ENCODE results near the gene WDR5.

DNA sequence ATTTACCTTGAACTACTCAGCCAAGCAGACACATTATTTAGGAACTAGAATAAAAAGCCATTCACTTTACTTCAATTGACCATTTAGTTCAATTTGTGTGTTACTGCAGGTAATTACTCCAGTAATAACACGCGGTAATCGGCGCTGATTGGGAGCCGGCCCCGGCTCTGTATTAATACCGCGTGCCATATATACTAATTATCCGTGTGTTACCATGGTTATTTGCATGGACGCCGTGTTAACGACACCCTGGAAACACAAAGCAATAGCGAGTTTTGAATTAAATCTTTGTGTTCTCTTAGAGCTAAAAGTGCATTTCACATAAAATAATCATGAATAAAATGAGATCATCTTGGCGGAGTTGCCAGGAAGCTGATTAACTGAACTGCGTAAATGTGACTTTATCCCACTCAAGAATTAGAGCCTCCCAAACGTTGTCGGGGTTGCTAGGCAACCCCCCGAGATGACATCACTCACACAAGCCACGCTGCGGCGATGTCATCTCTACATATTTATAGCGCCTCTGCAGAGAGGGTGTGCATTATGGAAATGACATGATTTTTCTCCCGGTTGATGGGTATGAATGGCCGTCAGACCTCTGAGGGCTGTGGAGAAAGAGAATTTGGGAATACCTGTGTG, 69.9 kb downstream of the WDR5 start:
- TF ChIP-seq EZH2phosphoT487 (IDR thresholded peaks at IDR 0.05; ENCODE audit: insufficient read depth, low read depth): no peak
- no peak for TF ChIP-seq EZH2 (IDR thresholded peaks at IDR 0.05; ENCODE audit: insufficient read depth, poor library complexity, severe bottlenecking)

Measured in GM23248 (cell line).